ENCODE data around the gene RBM42. TPM values are rescaled to one million over a fixed set of nuclear protein-coding genes. Genes with fewer than 3 reads are reported as not detected.

Gene RBM42
- total and polyA plus RNA-seq, 2 of the 13 experiments (the other 11 are each of a cell fraction or from before 2014, with no cell fraction given) = 27.2 to 55.3 TPM

- 0 out of 2 replicates have a peak, but pooled peaks have one; percentile 52 for TF ChIP-seq ZNF142 (CRISPR knock-in tag; IDR thresholded peaks at IDR 0.05)
- 0 out of 2 replicates have a peak, but pooled peaks have one; percentile 25 for TF ChIP-seq ZNF557 (CRISPR knock-in tag; IDR thresholded peaks at IDR 0.05)
- no peak for TF ChIP-seq BCLAF1 (IDR thresholded peaks at IDR 0.05)
- no peak for TF ChIP-seq ZNF18 (CRISPR knock-in tag; IDR thresholded peaks at IDR 0.05; ENCODE audit: insufficient replicate concordance)
- no peak for TF ChIP-seq TERF1 (CRISPR knock-in tag; IDR thresholded peaks at IDR 0.05)
- no peak for TF ChIP-seq MATR3 (CRISPR knock-in tag; IDR thresholded peaks at IDR 0.05)
- peak; percentile 55; the same call in 1 of the 2 replicates for TF ChIP-seq ZNF331 (CRISPR knock-in tag; IDR thresholded peaks at IDR 0.05)
- TF ChIP-seq MTF1 (CRISPR knock-in tag; IDR thresholded peaks at IDR 0.05) = peak; percentile 66; the same call in 1 of the 2 replicates
- TF ChIP-seq ARNT (IDR thresholded peaks at IDR 0.05) = no peak
- TF ChIP-seq HNRNPLL (IDR thresholded peaks at IDR 0.05; ENCODE audit: low read depth, low read length, poor library complexity, severe bottlenecking) = peak; percentile 55
- TF ChIP-seq SPEN (CRISPR knock-in tag; IDR thresholded peaks at IDR 0.05; ENCODE audit: low read depth) = peak; percentile 80
Observed at GRCh38 chr19:35643255-35644205, 14.7 kb downstream of the RBM42 start (continued).
